Astrocyte (in vitro differentiated cells and primary cell): ENCODE measurements around the gene C3orf20.

ENCODE experiments used
- CTCF ChIP-seq: IDR thresholded peaks from 2 replicates; pipeline ENCODE4 v1.5.1; 2011; ENCODE audit warnings: low read depth, mild to moderate bottlenecking, inconsistent platforms, low read length, moderate library complexity; ENCODE audit not compliant: insufficient read depth
- EZH2 ChIP-seq: IDR thresholded peaks from 2 replicates; pipeline ENCODE4 v1.6.1; 2012; ENCODE audit warnings: mild to moderate bottlenecking, low read length, inconsistent platforms; ENCODE audit not compliant: insufficient read depth

GRCh38 chr3:14634763-14635400 lies 40.1 kb upstream of the C3orf20 start:
- no peak for TF ChIP-seq CTCF
- no peak for TF ChIP-seq EZH2
